Fibroblast of skin of abdomen (primary cell): ENCODE measurements around the gene F13A1.
A peak's percentile ranks its signal among the peaks of the same experiment; 100 is the strongest.
"Not testable (repeated sequence)": the region's sequence is repeated elsewhere in the genome, so short reads cannot be mapped to it uniquely, and the experiment has no call there.

Experiments used
- DNase-seq: peaks from one replicate; pipeline ENCODE4 v3.0.0-alpha.2; 2013

The F13A1 gene

DNA sequence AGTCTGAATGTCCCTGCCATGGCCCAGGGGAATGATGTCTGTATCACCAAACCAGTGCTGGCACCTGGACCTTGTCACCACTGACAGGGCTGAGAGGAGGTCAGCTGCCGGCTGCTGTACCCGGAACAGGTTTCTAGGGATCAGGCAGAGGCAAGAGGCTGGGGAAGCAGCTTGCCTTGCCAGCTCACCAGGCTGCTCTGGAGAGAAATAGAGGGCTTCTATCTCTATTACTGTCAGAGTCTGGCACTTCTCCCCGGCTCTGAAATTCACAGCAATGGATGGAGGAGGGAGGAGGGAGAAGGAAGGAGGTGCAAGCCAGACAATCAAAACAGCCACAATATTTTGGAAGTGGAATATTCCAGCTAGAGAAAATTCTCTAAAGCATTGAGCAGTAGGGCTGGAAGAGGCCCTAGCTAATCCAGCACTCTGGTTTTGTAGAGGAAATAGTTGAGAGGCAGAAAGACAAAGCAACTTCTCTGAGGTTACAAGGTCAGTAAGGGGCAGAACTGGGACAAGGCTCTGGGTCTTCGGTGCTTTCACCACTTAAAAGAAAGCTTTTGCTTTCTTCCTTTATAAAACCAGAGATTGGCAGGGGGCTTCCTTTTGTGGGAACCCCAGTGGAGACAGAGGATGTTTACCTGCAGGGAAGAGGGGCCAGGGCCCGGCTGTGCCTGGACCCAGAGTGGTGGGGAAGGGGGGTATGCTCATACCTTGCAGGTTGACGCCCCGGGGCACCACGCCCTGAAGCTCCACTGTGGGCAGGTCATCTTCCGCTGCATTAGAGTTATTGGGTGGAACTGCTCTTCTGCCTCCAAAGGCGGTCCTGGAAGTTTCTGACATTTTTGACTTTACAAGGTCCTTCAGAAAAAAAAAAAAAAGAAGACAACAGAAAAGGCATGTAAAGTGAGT is 2.4 kb downstream of the F13A1 start:
- DNase-seq = no peak

DNA sequence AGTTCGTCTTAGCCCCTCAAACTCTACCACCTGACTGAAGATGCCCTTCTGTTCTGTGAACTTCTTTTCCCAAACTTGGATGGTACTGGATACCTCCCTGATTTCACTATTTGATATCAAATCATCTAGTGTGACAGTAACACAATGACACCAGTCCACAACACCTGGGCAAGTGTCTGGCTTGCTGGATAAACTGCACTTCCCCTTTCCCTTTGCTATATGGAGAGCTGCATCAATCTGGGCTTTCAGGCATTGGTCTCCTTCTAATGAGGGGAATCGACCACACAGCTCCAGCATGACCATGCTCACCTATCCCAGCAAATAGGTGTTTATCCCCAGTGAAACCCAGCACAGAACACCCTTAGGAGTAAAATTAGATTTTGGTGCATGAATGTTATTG is 3.1 kb downstream of the F13A1 start:
- no peak for DNase-seq

DNA sequence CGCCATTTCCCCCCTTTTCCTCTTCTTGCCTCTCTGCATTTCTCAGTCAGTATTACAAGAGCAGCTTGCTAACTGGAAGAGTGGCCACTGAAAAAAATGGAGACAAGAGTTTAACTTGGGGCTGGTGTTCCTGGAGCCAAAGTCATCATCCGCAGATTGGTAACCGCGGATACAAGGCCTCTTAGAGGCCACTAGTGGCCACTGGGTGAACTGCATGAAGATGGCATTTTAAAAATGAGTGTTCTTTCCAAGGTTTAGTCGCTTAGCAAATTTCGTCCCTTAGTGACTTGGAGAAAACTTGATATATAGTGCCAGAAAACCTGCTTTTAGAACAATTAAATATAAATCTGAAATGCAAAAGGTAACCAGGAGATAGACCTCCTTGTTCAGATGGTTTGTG is 4.8 kb downstream of the F13A1 start:
- peak; percentile 43 for DNase-seq

DNA sequence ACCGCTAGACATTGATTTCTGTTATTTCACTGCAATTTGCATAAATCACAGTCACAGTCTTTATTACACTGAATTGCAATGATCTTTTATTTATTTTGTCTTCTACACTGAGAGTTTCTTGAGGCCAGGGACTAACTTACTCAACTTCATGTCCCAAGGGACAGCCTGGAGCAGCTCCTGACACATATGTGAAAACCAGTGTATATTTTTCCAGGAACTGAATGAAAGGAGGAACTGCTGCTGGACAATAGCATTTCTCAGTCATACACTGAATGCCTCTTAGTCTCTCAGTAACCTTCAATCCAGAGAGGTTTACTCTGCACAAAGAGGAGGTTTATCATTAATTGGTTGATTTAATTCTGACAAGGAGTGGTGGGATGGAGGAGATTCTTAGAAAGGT is 5.9 kb downstream of the F13A1 start:
- DNase-seq = peak; percentile 12

DNA sequence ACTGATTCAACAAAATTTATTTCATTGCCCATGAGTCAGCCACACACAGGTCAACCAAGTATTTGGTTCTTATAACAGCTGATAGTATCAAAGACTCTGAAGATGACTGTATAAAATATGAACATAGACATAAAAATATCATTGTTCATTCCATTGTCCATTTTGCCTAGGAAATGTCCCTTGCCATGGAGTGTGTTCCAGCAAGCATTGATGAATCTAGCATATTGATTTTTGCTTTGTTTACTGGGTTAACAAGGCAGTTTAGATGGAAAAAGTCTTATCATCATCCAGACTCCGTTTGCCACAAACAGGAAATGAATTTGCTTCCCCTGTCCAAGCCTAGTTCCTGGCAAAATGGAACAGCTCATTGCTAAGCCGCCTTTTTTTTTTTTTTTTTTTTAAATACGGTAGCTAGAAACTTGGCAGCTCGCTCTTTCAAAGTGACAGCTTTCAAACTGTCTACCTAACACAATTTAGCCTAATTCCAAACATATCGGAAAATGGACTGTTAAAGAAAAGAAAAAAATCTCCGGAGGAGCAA is 7.5 kb downstream of the F13A1 start:
- no peak for DNase-seq

DNA sequence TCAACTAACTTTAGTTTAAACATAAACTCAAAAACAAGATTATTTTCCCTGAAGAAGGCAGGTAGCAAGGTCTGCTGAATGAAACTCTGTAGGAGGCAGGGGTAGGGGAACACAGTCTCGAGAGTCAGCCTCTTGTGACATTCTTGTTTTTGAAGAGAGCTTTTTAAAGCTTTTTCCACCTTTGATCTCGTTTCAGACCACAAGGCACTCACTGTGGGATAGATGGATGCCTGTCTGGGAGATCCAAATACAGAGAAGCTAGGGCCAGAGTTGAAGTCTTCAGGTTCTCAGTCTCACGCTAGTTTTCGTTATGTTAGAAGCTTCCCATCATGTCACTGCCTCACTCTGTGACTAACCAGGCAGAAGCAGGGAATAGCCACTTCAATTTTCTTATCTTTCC is 14.9 kb downstream of the F13A1 start:
- DNase-seq = no peak

DNA sequence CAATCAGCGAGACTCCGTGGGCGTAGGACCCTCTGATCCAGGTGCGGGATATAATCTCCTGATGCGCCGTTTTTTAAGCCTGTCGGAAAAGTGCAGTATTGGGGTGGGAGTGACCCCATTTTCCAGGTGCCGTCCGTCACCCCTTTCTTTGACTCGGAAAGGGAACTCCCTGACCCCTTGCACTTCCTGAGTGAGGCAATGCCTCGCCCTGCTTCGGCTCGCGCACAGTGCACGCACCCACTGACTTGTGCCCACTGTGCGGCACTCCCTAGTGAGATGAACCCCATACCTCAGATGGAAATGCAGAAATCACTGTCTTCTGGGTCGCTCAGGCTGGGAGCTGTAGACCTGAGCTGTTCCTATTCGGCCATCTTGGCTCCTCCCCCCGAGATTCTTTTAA is 20.1 kb downstream of the F13A1 start:
- DNase-seq = not testable (repeated sequence)

DNA sequence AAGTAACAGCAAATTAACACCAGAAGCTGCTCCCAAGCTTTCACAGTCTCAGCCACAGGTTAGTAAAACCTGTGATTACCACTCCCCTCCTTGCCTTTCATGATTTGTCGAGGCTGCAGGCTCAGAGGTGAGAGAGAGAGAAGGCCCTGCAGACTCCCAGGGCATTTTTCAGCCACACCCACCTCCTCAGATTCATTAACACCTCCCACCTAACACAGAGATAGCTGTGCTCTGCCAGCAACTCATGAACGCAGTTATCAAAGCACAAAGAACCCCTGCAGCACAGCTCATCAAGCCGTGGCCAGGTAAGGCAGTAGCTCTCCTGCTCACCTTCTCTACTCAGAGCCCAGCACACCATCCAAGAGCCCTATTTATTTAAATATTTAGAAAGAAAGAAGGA is 27.1 kb downstream of the F13A1 start:
- DNase-seq = no peak

DNA sequence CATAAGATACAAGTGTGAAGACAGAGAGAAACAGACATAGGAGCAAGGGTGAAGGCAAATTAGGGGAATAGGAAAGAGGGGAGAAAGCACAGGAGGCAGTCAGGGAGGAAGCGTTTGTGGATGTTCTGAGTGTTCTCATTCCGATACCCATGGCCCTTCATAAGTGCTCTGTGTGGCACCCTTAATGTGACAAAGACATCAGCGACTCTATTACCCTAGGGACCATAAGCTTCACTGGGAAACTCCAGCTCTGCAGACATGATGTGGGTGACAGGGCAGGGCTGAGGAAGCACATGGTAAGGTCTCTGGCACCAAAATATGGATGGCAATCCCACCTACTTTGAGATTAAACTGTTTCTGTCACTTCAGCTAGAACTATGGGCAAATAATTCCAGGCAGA is 33.0 kb downstream of the F13A1 start:
- no peak for DNase-seq

DNA sequence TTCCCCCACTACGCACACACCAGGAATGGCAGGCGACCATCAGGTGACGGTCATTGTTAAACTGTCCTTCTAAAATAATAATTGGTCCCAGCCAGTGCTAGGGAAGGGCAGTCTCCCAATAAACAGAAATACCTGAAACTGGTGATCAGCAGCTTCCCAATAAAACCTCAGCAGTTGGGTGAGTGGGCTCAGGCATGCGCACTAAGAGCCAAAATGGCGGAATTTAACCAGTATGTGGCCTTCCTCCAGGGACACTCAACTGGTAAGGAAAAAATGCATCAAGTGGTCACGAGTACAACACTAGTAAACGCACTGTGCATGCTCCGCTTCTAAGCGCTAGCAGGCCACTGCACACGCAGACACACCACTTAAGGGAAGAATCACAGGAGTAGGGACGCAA is 34.8 kb downstream of the F13A1 start:
- no peak for DNase-seq

DNA sequence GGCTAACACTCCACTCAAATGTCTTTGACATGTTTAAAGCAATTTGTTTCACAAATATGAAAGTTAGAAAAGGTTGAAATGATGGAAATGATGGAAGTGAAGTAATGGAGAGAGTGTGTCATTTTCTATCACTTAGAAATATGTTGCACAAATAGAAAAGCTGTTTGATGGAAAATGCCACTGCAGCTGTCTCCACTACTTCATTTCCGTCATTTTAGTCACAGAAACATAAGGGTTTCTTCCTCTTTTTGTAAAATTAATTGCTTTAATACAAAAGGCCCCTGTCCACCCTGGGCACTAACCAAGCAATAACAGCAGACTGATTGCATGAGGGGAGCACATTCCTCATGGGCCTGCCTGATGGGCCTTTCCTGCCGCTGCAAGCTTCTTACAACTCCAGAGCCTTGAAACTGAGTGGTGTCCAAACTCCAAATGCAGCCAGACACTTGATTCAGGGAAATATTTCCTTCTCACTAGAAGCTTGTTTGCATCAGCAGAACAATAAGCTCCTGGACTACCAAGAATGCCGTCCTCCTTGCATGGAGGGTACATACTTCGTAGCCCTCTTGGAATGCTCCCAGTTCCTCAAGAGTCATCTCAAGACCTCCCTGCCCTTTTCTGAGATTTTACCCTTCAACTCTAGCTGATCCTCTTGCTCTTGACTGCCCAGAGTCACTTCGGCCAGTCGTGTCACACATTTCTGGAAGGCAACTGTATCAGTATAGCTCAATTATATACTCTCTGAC is 36.1 kb downstream of the F13A1 start:
- no peak for DNase-seq

DNA sequence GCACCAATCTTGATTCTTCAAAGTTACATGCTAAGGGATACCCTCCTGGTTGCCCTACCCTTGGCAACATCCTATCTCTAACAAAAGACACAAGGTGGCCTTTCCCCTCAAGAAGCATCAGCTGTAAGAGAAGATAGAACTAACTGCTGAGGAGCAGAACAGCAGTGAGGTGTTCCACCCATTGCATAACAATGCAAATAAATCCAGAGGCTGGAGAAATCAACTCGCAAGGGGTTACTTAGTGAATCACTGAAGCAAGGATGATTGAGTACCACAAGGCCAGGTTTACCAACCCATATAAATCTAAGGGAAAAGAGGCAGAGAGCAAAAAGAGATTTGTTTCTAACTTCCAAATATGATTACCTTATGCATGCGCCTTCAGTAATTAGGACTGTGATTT is 36.7 kb downstream of the F13A1 start:
- no peak for DNase-seq

DNA sequence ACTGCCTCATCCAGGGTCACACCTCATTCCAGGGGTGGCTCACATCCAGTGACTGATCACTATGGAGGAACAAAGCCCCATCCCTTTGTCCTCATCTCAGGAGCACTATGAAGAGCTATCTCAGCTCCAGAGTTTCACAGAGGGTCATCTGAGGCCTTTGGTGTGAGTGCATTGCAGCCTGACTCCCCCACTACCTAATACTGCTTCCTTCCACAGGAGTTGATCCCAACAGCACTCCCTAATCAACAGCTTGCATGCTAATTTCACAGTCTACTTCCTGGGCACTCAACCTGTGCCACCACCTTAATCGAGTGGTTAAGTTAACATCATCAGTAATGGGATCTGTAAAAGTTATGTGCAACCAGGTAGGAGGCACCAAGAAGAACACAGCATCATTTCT is 37.7 kb downstream of the F13A1 start:
- no peak for DNase-seq

DNA sequence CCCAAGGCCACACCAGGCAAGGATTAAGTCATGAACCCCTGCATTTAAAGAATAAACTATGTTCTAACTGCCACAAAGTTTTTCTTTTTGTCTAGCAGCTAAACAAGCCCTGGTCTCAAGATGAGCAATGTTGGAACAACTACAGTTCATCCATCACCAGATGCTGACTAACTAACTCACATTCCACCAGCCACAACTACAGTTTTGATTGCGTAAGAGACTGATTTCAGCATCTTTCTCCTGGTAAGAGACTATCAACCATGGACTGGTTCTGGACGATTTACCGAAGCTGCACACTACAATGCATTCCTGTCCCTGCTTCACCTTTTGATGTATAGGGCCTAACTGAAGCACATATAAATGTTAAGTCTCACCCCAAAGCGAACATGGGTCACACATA is 43.0 kb downstream of the F13A1 start:
- peak; percentile 94 for DNase-seq

DNA sequence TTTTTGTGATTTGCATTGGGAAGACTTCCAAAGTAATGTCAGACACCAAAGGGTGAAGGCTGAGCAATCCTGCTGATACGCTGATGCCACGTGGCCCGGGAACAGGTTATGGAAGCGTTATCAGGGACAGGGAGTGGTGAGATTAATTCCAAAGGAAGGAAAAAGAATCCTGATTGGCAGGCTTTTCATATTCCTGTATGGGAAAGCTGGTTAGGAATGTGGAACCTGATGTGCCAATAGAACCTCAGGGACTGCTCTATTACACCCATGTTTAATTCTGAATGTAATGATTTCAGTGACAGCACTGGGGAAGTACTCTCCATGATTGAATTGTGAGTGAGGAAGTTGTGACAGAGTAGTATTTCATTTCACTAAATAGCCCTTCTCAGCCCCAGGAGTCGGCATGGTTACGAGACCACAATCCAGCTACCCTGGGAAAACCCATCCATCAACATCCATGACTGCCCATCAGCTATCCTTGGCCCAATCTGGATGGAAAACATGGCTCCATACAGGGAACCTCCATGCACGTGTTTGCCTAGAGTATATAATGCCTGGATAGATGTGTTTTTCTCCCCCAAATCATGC is 49.4 kb downstream of the F13A1 start:
- no peak for DNase-seq

DNA sequence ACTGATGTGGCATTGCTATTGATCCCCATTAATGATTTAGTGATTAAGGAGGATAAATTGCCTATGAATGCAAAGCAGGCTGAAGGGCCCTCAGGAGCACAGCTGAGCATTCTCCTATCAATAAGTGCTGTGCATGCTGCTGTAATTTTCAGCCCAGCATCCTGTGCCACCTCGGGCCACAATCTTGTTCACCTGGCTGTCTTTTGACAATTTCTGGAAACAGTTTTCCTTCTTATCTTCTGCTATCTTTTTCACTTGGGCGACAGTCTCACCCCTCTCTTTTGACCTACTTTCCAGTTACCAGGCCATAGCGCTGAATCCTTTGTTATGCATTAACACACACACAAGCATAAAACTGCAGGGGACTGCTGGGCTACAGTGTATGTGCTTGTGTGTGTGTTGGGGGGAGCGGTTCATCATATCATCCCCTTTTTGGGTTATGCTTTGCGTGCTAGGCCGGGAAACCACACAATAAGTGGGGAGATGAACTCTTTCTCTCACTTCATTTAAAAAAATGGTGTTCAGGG is 60.2 kb downstream of the F13A1 start:
- no peak for DNase-seq

DNA sequence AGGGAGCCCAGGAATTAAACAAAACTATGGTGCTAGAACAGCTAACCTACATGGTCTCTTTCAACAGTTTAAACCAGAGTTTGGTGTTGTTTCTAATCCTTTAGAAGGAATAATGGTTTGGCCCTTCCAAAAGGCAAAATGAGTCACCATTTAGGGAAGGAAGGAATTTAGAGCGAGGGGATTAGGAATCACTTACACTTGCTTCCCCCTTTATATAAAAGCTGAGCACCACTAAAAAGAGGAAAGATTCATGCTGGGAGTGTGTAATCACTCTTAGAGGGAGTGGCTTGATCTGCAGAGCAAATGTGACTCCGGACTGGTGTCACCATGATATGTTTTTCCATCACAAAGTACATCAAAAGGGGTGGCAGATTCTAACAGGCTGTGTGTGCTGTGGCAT is 63.6 kb downstream of the F13A1 start:
- peak; percentile 29 for DNase-seq

DNA sequence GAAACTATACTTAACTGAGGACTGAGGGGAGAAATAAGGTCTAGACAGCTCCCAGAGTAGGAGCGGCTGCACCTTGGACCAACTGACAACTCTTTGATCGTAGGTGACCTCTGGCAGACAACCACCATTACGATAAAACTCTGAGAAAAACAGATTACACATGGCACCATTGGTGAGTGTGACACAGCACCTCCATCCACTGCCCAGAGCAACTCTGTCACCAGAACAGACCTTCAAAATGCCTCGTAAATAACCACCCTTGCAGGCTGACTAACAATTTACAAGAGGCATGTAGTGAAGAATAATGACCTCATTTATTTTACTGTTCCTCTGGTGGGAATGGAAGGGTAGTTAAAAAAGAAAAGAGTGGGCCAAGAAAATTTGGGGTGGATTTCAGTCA is 64.2 kb downstream of the F13A1 start:
- DNase-seq = no peak

DNA sequence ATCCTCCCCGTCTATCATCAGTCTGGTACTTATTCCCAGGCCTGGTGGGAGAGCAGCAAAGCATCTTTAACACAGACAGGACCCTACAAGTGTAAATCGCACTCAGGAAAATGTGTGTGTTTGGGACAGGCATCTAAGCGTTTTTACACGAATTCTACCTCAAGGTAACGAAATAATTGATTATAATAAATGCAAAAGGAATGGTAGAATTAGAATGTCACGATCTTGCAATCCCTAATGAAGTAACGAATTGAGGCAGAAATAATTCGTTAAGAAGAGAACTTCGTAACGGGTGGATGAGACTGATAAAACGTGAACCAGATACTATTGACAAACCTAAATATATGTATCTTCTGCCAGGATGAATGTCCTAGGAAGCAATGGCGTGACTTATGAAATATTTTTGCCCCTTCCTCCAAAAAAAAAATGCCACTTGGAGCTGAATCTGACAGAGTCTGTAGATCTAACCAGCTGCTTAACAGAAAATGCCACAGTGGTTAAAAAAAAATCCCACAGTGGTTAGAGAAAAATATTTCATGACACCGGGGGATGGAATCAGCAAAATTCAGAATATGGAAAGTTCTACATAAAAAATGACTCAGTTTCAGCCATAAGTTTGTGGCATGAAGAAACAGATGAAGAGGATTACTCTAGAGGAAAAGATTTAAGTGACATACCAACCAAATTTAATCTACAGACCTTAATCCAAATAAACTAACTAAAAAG is 68.7 kb downstream of the F13A1 start:
- peak; percentile 76 for DNase-seq

DNA sequence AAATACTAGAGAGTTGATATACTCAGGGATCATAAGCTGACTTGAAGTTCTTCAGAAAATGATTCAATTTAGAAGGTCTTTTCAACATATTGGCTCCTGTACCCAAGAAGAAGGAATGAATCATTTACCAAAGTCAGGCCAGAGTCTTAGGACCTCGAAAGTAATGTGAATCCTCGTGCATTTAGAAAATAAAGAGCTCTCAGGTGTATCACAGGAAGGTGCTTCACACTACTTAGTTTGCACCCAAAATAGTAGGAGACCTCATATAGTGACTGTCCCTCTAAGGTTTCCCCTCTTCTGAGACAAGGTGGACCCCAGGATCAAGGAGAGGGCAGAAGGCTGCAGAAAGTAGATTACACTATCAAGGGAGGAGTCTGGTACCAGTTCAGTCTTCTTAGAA is 71.8 kb downstream of the F13A1 start:
- DNase-seq = no peak

DNA sequence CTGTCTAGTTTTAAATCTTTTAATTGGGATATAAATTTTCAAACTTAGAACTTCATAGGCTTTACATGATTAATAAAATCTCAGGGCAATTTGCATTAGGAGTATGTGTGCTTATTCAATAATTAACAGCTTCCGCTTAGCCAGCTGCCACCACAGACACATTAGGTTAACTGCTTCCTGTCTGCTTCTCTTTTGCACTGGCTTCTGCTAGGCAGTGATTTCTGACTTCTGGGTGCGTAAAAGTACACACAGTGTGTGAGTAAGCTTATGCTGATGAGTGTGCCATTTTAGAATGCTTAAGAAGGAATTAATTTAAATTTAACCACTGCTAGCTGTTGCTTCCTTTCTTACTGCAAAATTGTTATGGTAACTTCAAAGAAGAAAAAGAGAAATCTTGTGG is 73.9 kb downstream of the F13A1 start:
- DNase-seq = peak; percentile 73

DNA sequence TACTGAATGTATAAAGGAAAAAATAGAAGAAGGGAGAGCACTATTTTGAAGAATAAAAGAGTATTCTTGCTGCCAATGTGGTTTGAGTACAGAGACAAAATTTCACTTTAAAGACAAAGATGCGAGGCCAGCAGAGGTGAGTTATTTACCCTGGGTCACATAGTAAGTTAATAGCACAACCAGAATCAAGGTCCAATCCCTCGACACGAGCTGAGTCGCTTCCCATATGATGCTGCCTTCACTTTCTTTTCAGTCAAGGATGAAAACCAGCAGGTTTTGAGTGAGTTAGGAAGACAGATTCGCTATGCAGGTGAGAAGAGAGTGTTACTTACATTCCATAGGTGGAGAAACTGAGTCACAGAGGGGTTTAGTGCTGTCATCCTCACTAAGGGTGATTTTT is 75.8 kb downstream of the F13A1 start:
- no peak for DNase-seq
